ENCODE results near the gene ITGAE.

- TF ChIP-seq CTCF (IDR thresholded peaks at IDR 0.05), result no peak
- no peak for TF ChIP-seq POLR2AphosphoS5 (IDR thresholded peaks at IDR 0.05)
- no peak for TF ChIP-seq POLR2A (IDR thresholded peaks at IDR 0.05)
- TF ChIP-seq EP300 (IDR thresholded peaks at IDR 0.05), result no peak
Observed at GRCh38 chr17:3698139-3698538, 102.8 kb downstream of the ITGAE start.

All from sigmoid colon (tissue), 4 donors.